GM12892 (cell line): ENCODE results near the gene CAGE1.

Experiments
- POLR2A ChIP-seq: IDR thresholded peaks from 2 replicates; pipeline ENCODE4 v1.6.1; 2011; ENCODE audit warnings: low read depth, low read length, control low read depth
- TAF1 ChIP-seq: IDR thresholded peaks from 2 replicates; pipeline ENCODE4 v1.6.1; 2011; ENCODE audit warnings: low read depth, mild to moderate bottlenecking, control low read depth, low read length, borderline replicate concordance

GRCh38 chr6:7411328-7411727 lies 21.8 kb upstream of the CAGE1 start:
- TF ChIP-seq POLR2A (no peak), TAF1 (no peak)
